Measurements from ENCODE around the gene SFMBT1.

GRCh38 chr3:52879581-52879980 is 166.3 kb downstream of the SFMBT1 start:
- TF ChIP-seq CTCF (IDR thresholded peaks at IDR 0.05) (no peak), POLR2A (IDR thresholded peaks at IDR 0.05) (no peak), EP300 (IDR thresholded peaks at IDR 0.05) (no peak)

Measured in ovary (tissue), 3 donors.